Measurements from ENCODE around the gene CDC14A.

DNA sequence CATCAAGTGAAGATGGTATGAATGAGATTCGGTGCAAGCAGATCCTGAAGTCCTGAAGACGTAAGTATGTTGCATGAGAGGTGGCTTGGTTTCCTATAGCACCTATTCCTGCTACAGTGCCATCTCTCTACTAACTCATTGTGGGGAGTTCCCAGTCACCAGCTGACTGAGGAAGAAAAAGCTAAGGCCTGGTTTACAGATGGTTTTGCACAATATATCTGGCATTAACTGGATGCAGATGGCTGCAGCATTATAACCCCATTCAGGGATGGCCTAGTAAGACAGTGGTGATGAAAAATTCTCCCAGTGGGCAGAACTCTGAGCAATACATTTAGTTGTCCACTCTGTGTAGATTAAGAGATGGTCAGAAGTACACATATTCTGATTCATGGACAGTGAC lies 49.6 kb upstream of the CDC14A start:
- TF ChIP-seq, protein P1, sequence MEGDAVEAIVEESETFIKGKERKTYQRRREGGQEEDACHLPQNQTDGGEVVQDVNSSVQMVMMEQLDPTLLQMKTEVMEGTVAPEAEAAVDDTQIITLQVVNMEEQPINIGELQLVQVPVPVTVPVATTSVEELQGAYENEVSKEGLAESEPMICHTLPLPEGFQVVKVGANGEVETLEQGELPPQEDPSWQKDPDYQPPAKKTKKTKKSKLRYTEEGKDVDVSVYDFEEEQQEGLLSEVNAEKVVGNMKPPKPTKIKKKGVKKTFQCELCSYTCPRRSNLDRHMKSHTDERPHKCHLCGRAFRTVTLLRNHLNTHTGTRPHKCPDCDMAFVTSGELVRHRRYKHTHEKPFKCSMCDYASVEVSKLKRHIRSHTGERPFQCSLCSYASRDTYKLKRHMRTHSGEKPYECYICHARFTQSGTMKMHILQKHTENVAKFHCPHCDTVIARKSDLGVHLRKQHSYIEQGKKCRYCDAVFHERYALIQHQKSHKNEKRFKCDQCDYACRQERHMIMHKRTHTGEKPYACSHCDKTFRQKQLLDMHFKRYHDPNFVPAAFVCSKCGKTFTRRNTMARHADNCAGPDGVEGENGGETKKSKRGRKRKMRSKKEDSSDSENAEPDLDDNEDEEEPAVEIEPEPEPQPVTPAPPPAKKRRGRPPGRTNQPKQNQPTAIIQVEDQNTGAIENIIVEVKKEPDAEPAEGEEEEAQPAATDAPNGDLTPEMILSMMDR (IDR thresholded peaks at IDR 0.05) = no peak
- no peak for TF ChIP-seq POLR2A (IDR thresholded peaks at IDR 0.05)

Measured in heart left ventricle (tissue), 13 donors.